ENCODE measurements around the gene ARHGEF4. TPM values are rescaled to one million over a fixed set of nuclear protein-coding genes. Genes with fewer than 3 reads are reported as not detected.

The ARHGEF4 gene
- total and polyA plus RNA-seq, 2 donors from 2014 or later, result 0.90 to 0.94 TPM

DNA sequence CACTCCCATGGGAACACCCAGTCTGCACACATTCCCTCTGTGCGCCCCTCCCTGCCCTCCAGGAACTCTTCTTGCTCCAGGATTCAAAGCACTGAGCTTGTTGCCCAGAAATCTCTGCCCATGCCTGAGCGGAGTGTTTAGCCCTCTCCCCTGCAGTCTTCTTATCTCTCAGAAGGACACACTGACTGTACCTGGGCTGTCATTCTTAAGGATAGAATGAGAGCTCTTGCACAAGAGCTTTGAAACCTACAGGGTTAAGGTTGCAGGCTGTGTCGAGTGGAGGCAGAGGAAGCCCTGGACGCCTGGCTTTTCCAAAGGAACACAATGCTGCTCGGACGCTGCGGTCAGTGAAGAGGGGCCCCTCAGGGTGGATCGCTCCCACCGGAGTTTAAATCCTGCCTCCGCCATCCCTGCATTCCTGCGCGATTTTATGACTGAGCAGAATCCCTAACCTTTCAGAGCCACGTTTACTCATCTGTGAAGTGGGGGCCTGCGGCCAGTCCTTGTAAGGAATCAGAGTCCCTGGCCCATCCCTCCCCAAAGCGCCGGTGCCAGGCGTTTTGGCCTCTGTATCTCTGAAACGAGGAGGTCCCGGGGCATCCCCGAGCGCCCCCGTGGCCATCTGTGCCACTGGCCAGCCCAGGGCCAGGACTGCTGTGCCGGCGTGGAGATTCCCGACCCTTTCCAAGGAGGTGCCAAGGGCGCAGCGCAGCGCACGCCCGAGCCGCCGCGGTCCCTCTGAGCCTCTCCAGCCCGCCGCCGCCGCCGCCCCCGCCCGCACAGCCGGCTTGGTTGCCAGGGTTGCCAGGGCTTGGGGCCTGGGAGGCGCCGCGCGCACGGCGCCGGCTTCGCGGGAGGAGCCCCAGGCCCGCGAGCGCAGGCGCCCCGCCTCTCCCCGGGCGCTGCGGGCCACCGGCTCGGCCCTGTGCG lies 197.7 kb downstream of the ARHGEF4 start:
- H3K9me3 ChIP-seq (ENCODE audit: control insufficient read depth in 2 of 3, insufficient read depth in 1 of 3, low read length in 3 of 3), result no peaks in the 10 kb centered on the region
- TF ChIP-seq, protein P1, sequence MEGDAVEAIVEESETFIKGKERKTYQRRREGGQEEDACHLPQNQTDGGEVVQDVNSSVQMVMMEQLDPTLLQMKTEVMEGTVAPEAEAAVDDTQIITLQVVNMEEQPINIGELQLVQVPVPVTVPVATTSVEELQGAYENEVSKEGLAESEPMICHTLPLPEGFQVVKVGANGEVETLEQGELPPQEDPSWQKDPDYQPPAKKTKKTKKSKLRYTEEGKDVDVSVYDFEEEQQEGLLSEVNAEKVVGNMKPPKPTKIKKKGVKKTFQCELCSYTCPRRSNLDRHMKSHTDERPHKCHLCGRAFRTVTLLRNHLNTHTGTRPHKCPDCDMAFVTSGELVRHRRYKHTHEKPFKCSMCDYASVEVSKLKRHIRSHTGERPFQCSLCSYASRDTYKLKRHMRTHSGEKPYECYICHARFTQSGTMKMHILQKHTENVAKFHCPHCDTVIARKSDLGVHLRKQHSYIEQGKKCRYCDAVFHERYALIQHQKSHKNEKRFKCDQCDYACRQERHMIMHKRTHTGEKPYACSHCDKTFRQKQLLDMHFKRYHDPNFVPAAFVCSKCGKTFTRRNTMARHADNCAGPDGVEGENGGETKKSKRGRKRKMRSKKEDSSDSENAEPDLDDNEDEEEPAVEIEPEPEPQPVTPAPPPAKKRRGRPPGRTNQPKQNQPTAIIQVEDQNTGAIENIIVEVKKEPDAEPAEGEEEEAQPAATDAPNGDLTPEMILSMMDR (IDR thresholded peaks at IDR 0.05; ENCODE audit: borderline replicate concordance, extremely low read depth, insufficient read depth), result no peak
- peaks cover 0 to 4% (median 0%) of the 10 kb centered on the region in 3 donors for H3K4me1 ChIP-seq (ENCODE audit: control insufficient read depth in 2 of 3, insufficient read depth in 2 of 3, low read depth in 1 of 3, low read length in 3 of 3)
- H3K36me3 ChIP-seq (ENCODE audit: control insufficient read depth in 2 of 3, insufficient read depth in 3 of 3, low read length in 3 of 3), result no peaks in the 10 kb centered on the region
- FAIRE-seq, result no peak
- H3K27ac ChIP-seq (ENCODE audit: low read depth in 2 of 2, low read length in 2 of 2), result no peak overlapping the region
- peak overlapping the region in 2 of 3 donors; percentile 20 to 51 for H3K4me3 ChIP-seq (ENCODE audit: low read length in 3 of 3)
- peaks cover 8% of the 10 kb centered on the region for H3K27me3 ChIP-seq (ENCODE audit: control insufficient read depth, insufficient read depth, low read length)
- intact Hi-C loops (cut with DNase I), result no loop called here
- H3K9ac ChIP-seq (ENCODE audit: low read length in 3 of 3), result no peak overlapping the region
- DNase-seq, result peak in 4 of 5 donors; percentile 51 to 78 (median 63)

DNA sequence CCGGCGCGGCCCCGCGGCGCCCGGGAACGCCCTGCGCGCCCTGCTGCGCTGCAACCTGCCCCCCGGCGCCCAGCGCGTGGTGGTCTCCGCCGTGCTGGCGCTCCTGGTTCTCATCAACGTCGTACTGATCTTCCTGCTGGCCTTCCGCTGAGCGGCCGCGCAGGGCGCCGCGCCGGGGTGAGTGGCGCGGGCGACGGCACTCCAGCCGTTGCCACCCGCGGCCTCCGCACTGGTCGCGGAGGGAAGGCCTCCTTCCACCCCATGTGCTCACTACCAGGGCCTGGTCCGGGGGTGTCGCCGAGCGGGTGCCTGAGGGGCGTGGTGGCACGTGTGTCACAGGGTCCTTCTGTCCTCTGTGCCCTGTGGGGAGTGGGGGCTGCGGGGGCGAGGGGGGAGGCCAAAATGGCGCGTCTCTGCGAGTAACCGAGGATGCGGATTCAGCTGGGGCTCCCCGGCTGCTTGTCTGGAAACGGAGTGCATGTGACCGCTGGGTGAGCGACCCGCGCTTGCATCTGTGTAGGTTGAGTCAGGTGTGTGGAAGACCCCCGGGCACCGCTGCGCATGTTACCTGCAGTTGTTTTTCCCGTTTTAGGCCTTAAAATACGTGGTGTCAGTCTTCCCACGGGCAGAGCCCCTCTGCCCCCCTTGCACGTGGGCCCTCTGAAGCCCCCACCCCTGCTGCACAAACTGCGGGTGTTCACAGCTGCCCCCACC lies 198.6 kb downstream of the ARHGEF4 start:
- Histone ChIP-seq H3K9ac (ENCODE audit: low read length in 3 of 3) (no peak overlapping the region), H3K36me3 (ENCODE audit: control insufficient read depth in 2 of 3, insufficient read depth in 3 of 3, low read length in 3 of 3) (no peaks in the 10 kb centered on the region), H3K9me3 (ENCODE audit: control insufficient read depth in 2 of 3, insufficient read depth in 1 of 3, low read length in 3 of 3) (no peaks in the 10 kb centered on the region), H3K4me1 (ENCODE audit: control insufficient read depth in 2 of 3, insufficient read depth in 2 of 3, low read depth in 1 of 3, low read length in 3 of 3) (peaks cover 0 to 9% (median 0%) of the 10 kb centered on the region in 3 donors), H3K27me3 (ENCODE audit: control insufficient read depth, insufficient read depth, low read length) (peaks cover 10% of the 10 kb centered on the region), H3K4me3 (ENCODE audit: low read length in 3 of 3) (no peak overlapping the region), H3K27ac (ENCODE audit: low read depth in 2 of 2, low read length in 2 of 2) (no peak overlapping the region)
- DNase-seq (peak in 2 of 5 donors; percentile 12 to 65), FAIRE-seq (no peak)
- intact Hi-C loops (cut with DNase I), result no loop called here
- TF ChIP-seq, protein P1 (IDR thresholded peaks at IDR 0.05; ENCODE audit: borderline replicate concordance, extremely low read depth, insufficient read depth), result no peak

DNA sequence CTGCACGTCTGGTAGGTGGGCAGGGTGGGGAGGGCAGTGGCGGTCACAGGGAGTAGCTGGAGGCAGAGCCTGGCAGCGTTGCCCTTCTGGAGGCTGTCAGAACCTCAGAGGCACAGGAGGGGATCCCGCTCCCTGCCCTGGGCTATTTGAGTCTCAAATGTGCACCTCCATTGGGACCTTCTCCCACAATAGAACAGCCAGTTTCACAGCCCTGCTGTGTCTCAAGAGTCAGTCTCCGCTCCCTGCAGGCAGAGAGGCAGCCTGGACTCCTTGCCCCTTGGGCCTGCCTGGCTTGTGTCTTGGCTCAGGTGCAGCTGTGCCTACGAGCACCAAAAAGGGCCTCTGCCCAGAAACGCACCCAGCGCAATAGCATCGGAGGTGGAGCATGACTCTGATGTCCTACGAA lies 199.1 kb downstream of the ARHGEF4 start:
- peaks cover 10% of the 10 kb centered on the region for H3K27me3 ChIP-seq (ENCODE audit: control insufficient read depth, insufficient read depth, low read length)
- DNase-seq (no peak), FAIRE-seq (no peak)
- peaks cover 0 to 9% (median 0%) of the 10 kb centered on the region in 3 donors for H3K4me1 ChIP-seq (ENCODE audit: control insufficient read depth in 2 of 3, insufficient read depth in 2 of 3, low read depth in 1 of 3, low read length in 3 of 3)
- H3K9me3 ChIP-seq (ENCODE audit: control insufficient read depth in 2 of 3, insufficient read depth in 1 of 3, low read length in 3 of 3), result no peaks in the 10 kb centered on the region
- no peak overlapping the region for H3K27ac ChIP-seq (ENCODE audit: low read depth in 2 of 2, low read length in 2 of 2)
- TF ChIP-seq, protein P1 (IDR thresholded peaks at IDR 0.05; ENCODE audit: borderline replicate concordance, extremely low read depth, insufficient read depth), result no peak
- intact Hi-C loops (cut with DNase I), result no loop called here
- H3K4me3 ChIP-seq (ENCODE audit: low read length in 3 of 3), result no peak overlapping the region
- no peak overlapping the region for H3K9ac ChIP-seq (ENCODE audit: low read length in 3 of 3)
- H3K36me3 ChIP-seq (ENCODE audit: control insufficient read depth in 2 of 3, insufficient read depth in 3 of 3, low read length in 3 of 3), result no peaks in the 10 kb centered on the region

Data from kidney (tissue), 14 donors.